Activated CD4-positive, alpha-beta T cell treated with anti-CD3 and anti-CD28 coated beads, Interleukin-2, amount 50 U/mL, for 1 hour (primary cell): Measurements from ENCODE around the gene S100Z.

Experiments
- DNase-seq: peaks from one replicate; pipeline ENCODE4 v3.0.0-alpha.2; 2020

Gene S100Z

GRCh38 chr5:76953551-76954382, 104.0 kb downstream of the S100Z start:
- no peak for DNase-seq

- DNase-seq: no peak
Observed at GRCh38 chr5:76954383-76954763, 104.6 kb downstream of the S100Z start.

- DNase-seq: no peak
Observed at GRCh38 chr5:76956033-76956432, 106.2 kb downstream of the S100Z start.

GRCh38 chr5:76958991-76959767, 109.4 kb downstream of the S100Z start:
- no peak for DNase-seq

- no peak for DNase-seq
Observed at GRCh38 chr5:76960004-76960625, 110.3 kb downstream of the S100Z start.

GRCh38 chr5:76964060-76964459, 114.2 kb downstream of the S100Z start:
- DNase-seq: no peak
